Measurements from ENCODE around the gene SERGEF. TPM values are rescaled to one million over a fixed set of nuclear protein-coding genes. Genes with fewer than 3 reads are reported as not detected.
A peak's percentile ranks its signal among the peaks of the same experiment; 100 is the strongest.

SERGEF gene
- total RNA-seq, 8 experiments from 2014 or later = 20.5 to 39.0 (median 29.5) TPM

- no peak for ATAC-seq (replicated peaks in 6 of 8)
- H3K4me3 ChIP-seq = no peak overlapping the region
- WGBS, 10 experiments = 33 to 94% (median 86%) methylated on average over 1 to 5 of the region's 5 CpGs; no CpG with 5 or more reads in 1 of the 10 experiments
- in situ Hi-C loops (cut with MboI; ENCODE audit: low pct_unique_long_range_greater_than_20kb in 2 of 9, low sequenced_read_pairs in 9 of 9, unreplicated experiment in 9 of 9) = no loop called here
- H3K27ac ChIP-seq = no peak overlapping the region
- no peaks in the 10 kb centered on the region for H3K4me1 ChIP-seq (replicated peaks in 1 of 2)
Observed at GRCh38 chr11:17861036-17861755, 151.7 kb downstream of the SERGEF start.

- in situ Hi-C loops (cut with MboI; ENCODE audit: low pct_unique_long_range_greater_than_20kb in 2 of 9, low sequenced_read_pairs in 9 of 9, unreplicated experiment in 9 of 9) = no loop called here
Observed at GRCh38 chr11:17859552-17859951, 153.3 kb downstream of the SERGEF start.

GRCh38 chr11:17855531-17856290 is 157.1 kb downstream of the SERGEF start:
- no peak for ATAC-seq (replicated peaks in 6 of 8)
- Histone ChIP-seq H3K4me3 (no peak overlapping the region), H3K27ac (no peak overlapping the region), H3K4me1 (replicated peaks in 1 of 2) (peaks cover 9 to 12% of the 10 kb centered on the region in 2 donors)
- WGBS, 10 experiments = 69 to 100% (median 98%) methylated on average over 1 to 4 of the region's 4 CpGs; no CpG with 5 or more reads in 2 of the 10 experiments
- in situ Hi-C loops (cut with MboI; ENCODE audit: low pct_unique_long_range_greater_than_20kb in 2 of 9, low sequenced_read_pairs in 9 of 9, unreplicated experiment in 9 of 9) = no loop called here

More at GRCh38 chr11:17859552-17859951, 153.3 kb downstream of the SERGEF start:
- ATAC-seq (replicated peaks in 6 of 8) = no peak
- Histone ChIP-seq H3K4me1 (replicated peaks in 1 of 2) (no peaks in the 10 kb centered on the region), H3K4me3 (no peak overlapping the region), H3K27ac (no peak overlapping the region)
- 71 to 100% (median 93%) methylated on average over 1 to 2 of the region's 2 CpGs for WGBS, 10 experiments

GRCh38 chr11:17853280-17853679 is 159.6 kb downstream of the SERGEF start:
- ATAC-seq (replicated peaks in 6 of 8) = peak in 1 of 8 experiments; percentile 34
- Histone ChIP-seq H3K4me3 (no peak overlapping the region), H3K4me1 (replicated peaks in 1 of 2) (peaks cover 10 to 24% of the 10 kb centered on the region in 2 donors), H3K27ac (no peak overlapping the region)
- in situ Hi-C loops (cut with MboI; ENCODE audit: low pct_unique_long_range_greater_than_20kb in 2 of 9, low sequenced_read_pairs in 9 of 9, unreplicated experiment in 9 of 9) = no loop called here
- WGBS, 10 experiments = 40 to 100% (median 91%) methylated on average over 1 to 3 of the region's 4 CpGs; no CpG with 5 or more reads in 4 of the 10 experiments

- WGBS, 10 experiments = 50 to 100% (median 67%) methylated on average over 1 of the region's 1 CpG; no CpG with 5 or more reads in 6 of the 10 experiments
- peaks cover 10 to 24% of the 10 kb centered on the region in 2 donors for H3K4me1 ChIP-seq (replicated peaks in 1 of 2)
- ATAC-seq (replicated peaks in 6 of 8) = no peak
- no peak overlapping the region for H3K4me3 ChIP-seq
- H3K27ac ChIP-seq = no peak overlapping the region
- in situ Hi-C loops (cut with MboI; ENCODE audit: low pct_unique_long_range_greater_than_20kb in 2 of 9, low sequenced_read_pairs in 9 of 9, unreplicated experiment in 9 of 9) = no loop called here
Observed at GRCh38 chr11:17852246-17852645, 160.6 kb downstream of the SERGEF start.

- WGBS, 10 experiments = 88 to 100% (median 100%) methylated on average over 1 of the region's 1 CpG; no CpG with 5 or more reads in 7 of the 10 experiments
- in situ Hi-C loops (cut with MboI; ENCODE audit: low pct_unique_long_range_greater_than_20kb in 2 of 9, low sequenced_read_pairs in 9 of 9, unreplicated experiment in 9 of 9) = no loop called here
- ATAC-seq (replicated peaks in 6 of 8) = no peak
- no peak overlapping the region for H3K27ac ChIP-seq
- no peak overlapping the region for H3K4me3 ChIP-seq
- H3K4me1 ChIP-seq (replicated peaks in 1 of 2) = peaks cover 16 to 24% of the 10 kb centered on the region in 2 donors
Observed at GRCh38 chr11:17851697-17852096, 161.2 kb downstream of the SERGEF start.

GRCh38 chr11:17850336-17850735 is 162.5 kb downstream of the SERGEF start:
- ATAC-seq (replicated peaks in 6 of 8) = peak in 5 of 8 experiments; percentile 6 to 45 (median 9)
- in situ Hi-C loops (cut with MboI; ENCODE audit: low pct_unique_long_range_greater_than_20kb in 2 of 9, low sequenced_read_pairs in 9 of 9, unreplicated experiment in 9 of 9) = no loop called here
- H3K27ac ChIP-seq = no peak overlapping the region
- 33 to 100% (median 82%) methylated on average over 1 to 2 of the region's 2 CpGs; no CpG with 5 or more reads in 2 of the 10 experiments for WGBS, 10 experiments
- no peak overlapping the region for H3K4me3 ChIP-seq
- peaks cover 18 to 24% of the 10 kb centered on the region in 2 donors for H3K4me1 ChIP-seq (replicated peaks in 1 of 2)

- H3K27ac ChIP-seq = no peak overlapping the region
- WGBS, 10 experiments = 94 to 100% (median 100%) methylated on average over 1 to 2 of the region's 2 CpGs; no CpG with 5 or more reads in 4 of the 10 experiments
- ATAC-seq (replicated peaks in 6 of 8) = no peak
- in situ Hi-C loops (cut with MboI; ENCODE audit: low pct_unique_long_range_greater_than_20kb in 2 of 9, low sequenced_read_pairs in 9 of 9, unreplicated experiment in 9 of 9) = no loop called here
- no peak overlapping the region for H3K4me3 ChIP-seq
- peaks cover 18 to 24% of the 10 kb centered on the region in 2 donors for H3K4me1 ChIP-seq (replicated peaks in 1 of 2)
Observed at GRCh38 chr11:17848715-17849114, 164.1 kb downstream of the SERGEF start.

- peak in 6 of 8 experiments; percentile 39 to 98 (median 96) for ATAC-seq (replicated peaks in 6 of 8)
- Histone ChIP-seq H3K27ac (peak overlapping the region in 1 of 2 donors; percentile 56), H3K4me3 (no peak overlapping the region), H3K4me1 (replicated peaks in 1 of 2) (peaks cover 18 to 24% of the 10 kb centered on the region in 2 donors)
- in situ Hi-C loops (cut with MboI; ENCODE audit: low pct_unique_long_range_greater_than_20kb in 2 of 9, low sequenced_read_pairs in 9 of 9, unreplicated experiment in 9 of 9) = no loop called here
- WGBS, 10 experiments = 30 to 86% methylated on average over 2 of the region's 7 CpGs; no CpG with 5 or more reads in 8 of the 10 experiments
Observed at GRCh38 chr11:17846852-17847453, 165.9 kb downstream of the SERGEF start.

- ATAC-seq (replicated peaks in 6 of 8) = peak in 2 of 8 experiments; percentile 67 to 94
Observed at GRCh38 chr11:17845431-17845881, 167.4 kb downstream of the SERGEF start.

GRCh38 chr11:17840101-17840548 is 172.7 kb downstream of the SERGEF start:
- Histone ChIP-seq H3K4me3 (no peak overlapping the region), H3K4me1 (replicated peaks in 1 of 2) (no peaks in the 10 kb centered on the region), H3K27ac (no peak overlapping the region)
- in situ Hi-C loops (cut with MboI; ENCODE audit: low pct_unique_long_range_greater_than_20kb in 2 of 9, low sequenced_read_pairs in 9 of 9, unreplicated experiment in 9 of 9) = no loop called here
- 25 to 100% (median 87%) methylated on average over 1 to 3 of the region's 4 CpGs; no CpG with 5 or more reads in 4 of the 10 experiments for WGBS, 10 experiments
- peak in 2 of 8 experiments; percentile 23 to 26 for ATAC-seq (replicated peaks in 6 of 8)

More at GRCh38 chr11:17845431-17845881, 167.4 kb downstream of the SERGEF start:
- H3K4me1 ChIP-seq (replicated peaks in 1 of 2) = peaks cover 9 to 10% of the 10 kb centered on the region in 2 donors
- H3K27ac ChIP-seq = no peak overlapping the region
- in situ Hi-C loops (cut with MboI; ENCODE audit: low pct_unique_long_range_greater_than_20kb in 2 of 9, low sequenced_read_pairs in 9 of 9, unreplicated experiment in 9 of 9) = no loop called here
- no peak overlapping the region for H3K4me3 ChIP-seq

GRCh38 chr11:17839450-17839849 is 173.4 kb downstream of the SERGEF start:
- ATAC-seq (replicated peaks in 6 of 8) = peak in 3 of 8 experiments; percentile 51 to 54 (median 54)
- WGBS, 10 experiments = 15 to 90% (median 62%) methylated on average over 1 to 4 of the region's 5 CpGs; no CpG with 5 or more reads in 4 of the 10 experiments
- Histone ChIP-seq H3K4me3 (no peak overlapping the region), H3K27ac (no peak overlapping the region), H3K4me1 (replicated peaks in 1 of 2) (no peaks in the 10 kb centered on the region)
- in situ Hi-C loops (cut with MboI; ENCODE audit: low pct_unique_long_range_greater_than_20kb in 2 of 9, low sequenced_read_pairs in 9 of 9, unreplicated experiment in 9 of 9) = no loop called here

Measured in motor neuron (in vitro differentiated cells).